Neural progenitor cell (in vitro differentiated cells): ENCODE data around the gene RAP1A. TPM values are rescaled to one million over a fixed set of nuclear protein-coding genes. Genes with fewer than 3 reads are reported as not detected.

Experiments used
- DNase-seq: peaks from one replicate; pipeline ENCODE4 v3.0.0-alpha.2; 2016; ENCODE audit warnings: low spot score
- H2AFZ ChIP-seq: fragments of 200-600 bp; sonication (generic); replicated peaks from 2 replicates; pipeline ENCODE4 v1.6.1; 2016; ENCODE audit warnings: antibody characterized with exemption
- H3F3A ChIP-seq: fragments of 200-600 bp; sonication (generic); 2 replicates; pipeline ENCODE4 v1.6.1; 2016; ENCODE audit warnings: antibody characterized with exemption, low read depth
- H3K27ac ChIP-seq: fragments of 200-600 bp; sonication (generic); 2 replicates; pipeline ENCODE4 v1.5.1; 2016; ENCODE audit warnings: mild to moderate bottlenecking
- H3K27me3 ChIP-seq: fragments of 200-600 bp; sonication (generic); 2 replicates; pipeline ENCODE4 v1.6.1; 2016; ENCODE audit warnings: mild to moderate bottlenecking, moderate library complexity
- H3K36me3 ChIP-seq: fragments of 200-600 bp; sonication (generic); 2 replicates; pipeline ENCODE4 v1.5.1; 2016
- H3K4me1 ChIP-seq: fragments of 200-600 bp; sonication (generic); 2 replicates; pipeline ENCODE4 v1.6.1; 2016; ENCODE audit warnings: mixed run types
- H3K4me2 ChIP-seq: fragments of 200-600 bp; sonication (generic); 2 replicates; pipeline ENCODE4 v1.6.1; 2016
- H3K4me3 ChIP-seq: fragments of 200-600 bp; sonication (generic); 2 replicates; pipeline ENCODE4 v1.5.1; 2016
- H3K79me2 ChIP-seq: fragments of 200-600 bp; sonication (generic); 2 replicates; pipeline ENCODE4 v1.6.1; 2016; ENCODE audit warnings: low read depth
- H3K9ac ChIP-seq: fragments of 200-600 bp; sonication (generic); 2 replicates; pipeline ENCODE4 v1.6.1; 2016
- H3K9me3 ChIP-seq: fragments of 200-600 bp; sonication (generic); 2 replicates; pipeline ENCODE4 v1.5.1; 2016; ENCODE audit warnings: low read depth
- H4K20me1 ChIP-seq: fragments of 200-600 bp; sonication (generic); 2 replicates; pipeline ENCODE4 v1.6.1; 2016; ENCODE audit warnings: low read depth
- H3K27ac Mint-ChIP-seq: 3 replicates; pipeline ENCODE4 v1.8.0; 2021; ENCODE audit warnings: mixed read lengths
- H3K27me3 Mint-ChIP-seq: 2 replicates; pipeline ENCODE4 v1.8.0; 2022; ENCODE audit warnings: low read depth, mild to moderate bottlenecking, inconsistent platforms, moderate library complexity, mixed read lengths; ENCODE audit not compliant: insufficient read depth
- H3K36me3 Mint-ChIP-seq: 3 replicates; pipeline ENCODE4 v1.8.0; 2021; ENCODE audit warnings: mixed read lengths
- H3K4me1 Mint-ChIP-seq: 3 replicates; pipeline ENCODE4 v1.8.0; 2021; ENCODE audit warnings: mixed read lengths
- H3K4me3 Mint-ChIP-seq: 3 replicates; pipeline ENCODE4 v1.8.0; 2021; ENCODE audit warnings: mild to moderate bottlenecking, moderate library complexity, mixed read lengths
- H3K9me3 Mint-ChIP-seq: 3 replicates; pipeline ENCODE4 v1.8.0; 2020; ENCODE audit warnings: mixed read lengths
- CTCF ChIP-seq: fragments of 200-600 bp; sonication (generic); IDR thresholded peaks from 2 replicates; pipeline ENCODE4 v1.5.1; 2017; ENCODE audit warnings: antibody characterized with exemption, mild to moderate bottlenecking
- EZH2 ChIP-seq: fragments of 200-600 bp; sonication (generic); IDR thresholded peaks from 2 replicates; pipeline ENCODE4 v1.6.1; 2017; ENCODE audit warnings: antibody characterized with exemption, mild to moderate bottlenecking, moderate library complexity
- EZH2phosphoT487 ChIP-seq: fragments of 200-600 bp; sonication (generic); IDR thresholded peaks from 2 replicates; pipeline ENCODE4 v1.6.1; 2017; ENCODE audit warnings: antibody characterized with exemption
- total RNA-seq: library from RNA; depleted of rRNA; stranded (reverse); fragments of >200 nt; gene quantifications from 2 replicates; pipeline ENCODE4 v1.2.3, GENCODE V29; 2015; ENCODE audit warnings: low replicate concordance

RAP1A gene
- total RNA-seq, 1 donor from 2014 or later = 27.5 TPM

DNA sequence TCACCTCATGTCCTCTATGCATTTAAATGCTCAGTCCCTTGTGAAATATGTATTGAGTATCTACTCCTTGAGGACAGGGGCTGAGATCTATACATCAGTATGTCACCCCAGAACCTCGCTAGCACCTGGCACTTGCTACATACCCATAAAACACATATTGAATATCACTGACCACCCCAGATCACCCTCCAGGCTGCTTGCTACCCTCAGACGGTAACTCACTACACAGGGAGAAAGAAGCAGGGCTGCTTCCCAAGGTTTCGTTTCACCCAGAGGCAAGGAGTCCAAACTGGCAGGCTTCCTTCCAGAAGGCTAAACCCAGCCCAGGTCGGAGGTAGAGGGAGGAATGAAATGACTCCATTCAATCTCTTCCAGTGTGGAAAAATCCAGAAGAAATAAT lies 111.1 kb downstream of the RAP1A start:
- H3K4me1 Mint-ChIP-seq = peaks cover 18% of the 10 kb centered on the region
- Histone ChIP-seq H4K20me1 (peaks cover 19% of the 10 kb centered on the region), H3F3A (peaks cover 20% of the 10 kb centered on the region), H3K36me3 (no peaks in the 10 kb centered on the region), H3K9me3 (no peaks in the 10 kb centered on the region), H3K79me2 (peaks cover 22% of the 10 kb centered on the region), H3K4me3 (no peak overlapping the region), H2AFZ (no peak overlapping the region), H3K27me3 (no peaks in the 10 kb centered on the region), H3K4me1 (peaks cover 37% of the 10 kb centered on the region), H3K9ac (no peak overlapping the region), H3K27ac (no peak overlapping the region), H3K4me2 (no peak overlapping the region)
- no peaks in the 10 kb centered on the region for H3K36me3 Mint-ChIP-seq
- H3K27ac Mint-ChIP-seq = no peak overlapping the region
- no peaks in the 10 kb centered on the region for H3K9me3 Mint-ChIP-seq
- TF ChIP-seq EZH2 (no peak), EZH2phosphoT487 (no peak), CTCF (no peak)
- DNase-seq = no peak
- no peak overlapping the region for H3K4me3 Mint-ChIP-seq
- H3K27me3 Mint-ChIP-seq = peaks cover 3% of the 10 kb centered on the region

GRCh38 chr1:111731956-111732355 lies 112.4 kb downstream of the RAP1A start:
- H3K27me3 Mint-ChIP-seq = peaks cover 7% of the 10 kb centered on the region
- DNase-seq = no peak
- H3K4me3 Mint-ChIP-seq = no peak overlapping the region
- peaks cover 25% of the 10 kb centered on the region for H3K79me2 ChIP-seq
- peaks cover 30% of the 10 kb centered on the region for H4K20me1 ChIP-seq
- no peak for TF ChIP-seq CTCF
- TF ChIP-seq EZH2phosphoT487 = no peak
- no peak for TF ChIP-seq EZH2
- no peaks in the 10 kb centered on the region for H3K9me3 ChIP-seq
- no peaks in the 10 kb centered on the region for H3K27me3 ChIP-seq
- H3K4me2 ChIP-seq = no peak overlapping the region
- no peak overlapping the region for H3K27ac Mint-ChIP-seq
- no peaks in the 10 kb centered on the region for H3K36me3 ChIP-seq
- H3K36me3 Mint-ChIP-seq = no peaks in the 10 kb centered on the region
- H2AFZ ChIP-seq = no peak overlapping the region
- peaks cover 45% of the 10 kb centered on the region for H3K4me1 ChIP-seq
- H3K27ac ChIP-seq = no peak overlapping the region
- peaks cover 18% of the 10 kb centered on the region for H3K4me1 Mint-ChIP-seq
- H3K4me3 ChIP-seq = no peak overlapping the region
- H3K9me3 Mint-ChIP-seq = no peaks in the 10 kb centered on the region
- peaks cover 27% of the 10 kb centered on the region for H3F3A ChIP-seq
- no peak overlapping the region for H3K9ac ChIP-seq

GRCh38 chr1:111732718-111733117 lies 113.1 kb downstream of the RAP1A start:
- Mint-ChIP-seq H3K36me3 (no peaks in the 10 kb centered on the region), H3K4me1 (peaks cover 18% of the 10 kb centered on the region), H3K4me3 (no peak overlapping the region), H3K27ac (no peak overlapping the region), H3K9me3 (no peaks in the 10 kb centered on the region), H3K27me3 (peaks cover 13% of the 10 kb centered on the region)
- no peak overlapping the region for H3K9ac ChIP-seq
- H3K4me2 ChIP-seq = no peak overlapping the region
- H3K4me1 ChIP-seq = peaks cover 52% of the 10 kb centered on the region
- no peaks in the 10 kb centered on the region for H3K36me3 ChIP-seq
- TF ChIP-seq EZH2 (no peak), CTCF (no peak), EZH2phosphoT487 (no peak)
- no peak overlapping the region for H3K4me3 ChIP-seq
- no peaks in the 10 kb centered on the region for H3K9me3 ChIP-seq
- H3K27ac ChIP-seq = no peak overlapping the region
- H3F3A ChIP-seq = peaks cover 35% of the 10 kb centered on the region
- H2AFZ ChIP-seq = no peak overlapping the region
- peaks cover 33% of the 10 kb centered on the region for H3K79me2 ChIP-seq
- peaks cover 6% of the 10 kb centered on the region for H3K27me3 ChIP-seq
- H4K20me1 ChIP-seq = peaks cover 38% of the 10 kb centered on the region
- no peak for DNase-seq
